NCI-H69 (cell line): ENCODE measurements around the gene SUDS3.

Experiments
- DNase-seq: peaks from one replicate; lab custom pipeline; 2025; lab: John Stamatoyannopoulos, UW

SUDS3 gene

GRCh38 chr12:118448341-118448740 is 72.0 kb downstream of the SUDS3 start:
- no peak for DNase-seq

GRCh38 chr12:118455327-118455726 is 79.0 kb downstream of the SUDS3 start:
- DNase-seq, result no peak

GRCh38 chr12:118456741-118457140 is 80.4 kb downstream of the SUDS3 start:
- no peak for DNase-seq

GRCh38 chr12:118459110-118459509 is 82.8 kb downstream of the SUDS3 start:
- no peak for DNase-seq

GRCh38 chr12:118463677-118464076 is 87.3 kb downstream of the SUDS3 start:
- DNase-seq, result no peak

- no peak for DNase-seq
These were observed 89.4 kb downstream of the SUDS3 start for GRCh38 chr12:118465706-118466105.
